ENCODE measurements around the gene UBN1.

- TF ChIP-seq CTCF (optimal IDR thresholded peaks at IDR 0.05 in 1 of 3, IDR thresholded peaks at IDR 0.05 in 1 of 3, conservative IDR thresholded peaks at IDR 0.05 in 1 of 3; ENCODE audit: extremely low read depth in 1 of 3, insufficient read depth in 2 of 3, low read length in 3 of 3) (no peak), EZH2 (IDR thresholded peaks at IDR 0.05; ENCODE audit: low read length) (no peak)
Observed at GRCh38 chr16:4914528-4915225, 67.4 kb downstream of the UBN1 start.
